ENCODE data around the gene MT1B.

- TF ChIP-seq POLR2A (IDR thresholded peaks at IDR 0.05; ENCODE audit: extremely low read depth, insufficient read length) (no peak), MYC (IDR thresholded peaks at IDR 0.05; ENCODE audit: low read depth, low read length) (no peak)
- TF ChIP-seq, protein P1, sequence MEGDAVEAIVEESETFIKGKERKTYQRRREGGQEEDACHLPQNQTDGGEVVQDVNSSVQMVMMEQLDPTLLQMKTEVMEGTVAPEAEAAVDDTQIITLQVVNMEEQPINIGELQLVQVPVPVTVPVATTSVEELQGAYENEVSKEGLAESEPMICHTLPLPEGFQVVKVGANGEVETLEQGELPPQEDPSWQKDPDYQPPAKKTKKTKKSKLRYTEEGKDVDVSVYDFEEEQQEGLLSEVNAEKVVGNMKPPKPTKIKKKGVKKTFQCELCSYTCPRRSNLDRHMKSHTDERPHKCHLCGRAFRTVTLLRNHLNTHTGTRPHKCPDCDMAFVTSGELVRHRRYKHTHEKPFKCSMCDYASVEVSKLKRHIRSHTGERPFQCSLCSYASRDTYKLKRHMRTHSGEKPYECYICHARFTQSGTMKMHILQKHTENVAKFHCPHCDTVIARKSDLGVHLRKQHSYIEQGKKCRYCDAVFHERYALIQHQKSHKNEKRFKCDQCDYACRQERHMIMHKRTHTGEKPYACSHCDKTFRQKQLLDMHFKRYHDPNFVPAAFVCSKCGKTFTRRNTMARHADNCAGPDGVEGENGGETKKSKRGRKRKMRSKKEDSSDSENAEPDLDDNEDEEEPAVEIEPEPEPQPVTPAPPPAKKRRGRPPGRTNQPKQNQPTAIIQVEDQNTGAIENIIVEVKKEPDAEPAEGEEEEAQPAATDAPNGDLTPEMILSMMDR (IDR thresholded peaks at IDR 0.05; ENCODE audit: low read depth, low read length) = no peak
Observed at GRCh38 chr16:56684926-56685590, 33.4 kb downstream of the MT1B start.

Measured in NB4 (cell line).